A673 (cell line): ENCODE measurements around the gene FAIM. TPM values are rescaled to one million over a fixed set of nuclear protein-coding genes. Genes with fewer than 3 reads are reported as not detected.
A peak's percentile ranks its signal among the peaks of the same experiment; 100 is the strongest.

Experiments used
- BruUV-seq: library from RNA; stranded (reverse); fragments of 400-500 nt; replicated peaks from 2 replicates; lab custom pipeline; 2021; lab: Mats Ljungman, UMichigan
- CTCF ChIA-PET: fragments of 300-600 bp; sonication (Branson Sonifier 250); formaldehyde crosslinking; loops from one replicate; lab custom pipeline; 2022; ENCODE audit warnings: antibody characterized with exemption; lab: Charles Lee
- POLR2A ChIA-PET: fragments of 300-600 bp; sonication (Branson Sonifier 250); formaldehyde crosslinking; loops from one replicate; lab custom pipeline; 2022; ENCODE audit warnings: antibody characterized with exemption; ENCODE audit not compliant: low non-redundant PET; lab: Charles Lee
- DNase-seq: peaks from one replicate; pipeline ENCODE4 v3.0.0-alpha.2; 2015; ENCODE audit warnings: low spot score
- H3K27ac ChIP-seq: fragments of 200-600 bp; sonication (generic); 2 replicates; pipeline ENCODE4 v1.5.1; 2016; ENCODE audit warnings: mixed run types, low read depth, mild to moderate bottlenecking, mixed read lengths, antibody characterized with exemption, low read length; ENCODE audit not compliant: poor library complexity, severe bottlenecking
- H3K27me3 ChIP-seq: fragments of 200-600 bp; sonication (generic); replicated peaks from 2 replicates; pipeline ENCODE4 v1.6.1; 2017; ENCODE audit warnings: mixed run types, low read depth, mild to moderate bottlenecking, mixed read lengths, antibody characterized with exemption, low read length; ENCODE audit not compliant: insufficient read depth, poor library complexity
- H3K36me3 ChIP-seq: fragments of 200-600 bp; sonication (generic); 2 replicates; pipeline ENCODE4 v1.6.1; 2016; ENCODE audit warnings: mixed run types, mild to moderate bottlenecking, mixed read lengths, antibody characterized with exemption, low read length; ENCODE audit not compliant: insufficient read depth, poor library complexity, severe bottlenecking
- H3K4me1 ChIP-seq: fragments of 200-600 bp; sonication (generic); 2 replicates; pipeline ENCODE4 v1.6.1; 2017; ENCODE audit warnings: mixed run types, mild to moderate bottlenecking, mixed read lengths, antibody characterized with exemption, low read length; ENCODE audit not compliant: insufficient read depth, poor library complexity, severe bottlenecking
- H3K4me3 ChIP-seq: fragments of 200-600 bp; sonication (generic); 2 replicates; pipeline ENCODE4 v1.5.1; 2016; ENCODE audit warnings: low read depth, mixed run types, mild to moderate bottlenecking, mixed read lengths, low read length; ENCODE audit not compliant: poor library complexity, severe bottlenecking
- H3K9me3 ChIP-seq: fragments of 200-600 bp; sonication (generic); 2 replicates; pipeline ENCODE4 v1.6.1; 2016; ENCODE audit warnings: mixed run types, low read depth, mild to moderate bottlenecking, mixed read lengths, antibody characterized with exemption, low read length; ENCODE audit not compliant: poor library complexity, severe bottlenecking
- EZH2 ChIP-seq: fragments of 200-600 bp; sonication (generic); IDR thresholded peaks from 2 replicates; pipeline ENCODE4 v1.6.1; 2017; ENCODE audit warnings: borderline replicate concordance, low read depth, mild to moderate bottlenecking, mixed read lengths, antibody characterized with exemption, low read length; ENCODE audit not compliant: poor library complexity, severe bottlenecking
- intact Hi-C: fragments of 100-400 bp; cut with micrococcal nuclease; formaldehyde crosslinking; loops from one replicate; pipeline ENCODE4 v1.10.0; 2022; ENCODE audit not compliant: unreplicated experiment
- total RNA-seq: library from RNA; stranded (reverse); gene quantifications from 2 replicates; pipeline ENCODE4 v1.2.3, GENCODE V29; 2021
- TF ChIP-seq, protein P1 (sequence below): fragments of 300-800, 200-600 bp; sonication (generic); conservative IDR thresholded peaks from 2 replicates; pipeline ENCODE4 v1.5.1; 2017; ENCODE audit warnings: low read depth, mild to moderate bottlenecking, antibody characterized with exemption, low read length, moderate library complexity, mixed read lengths

FAIM gene
- total RNA-seq, 1 experiment from 2014 or later, result 15.0 TPM

DNA sequence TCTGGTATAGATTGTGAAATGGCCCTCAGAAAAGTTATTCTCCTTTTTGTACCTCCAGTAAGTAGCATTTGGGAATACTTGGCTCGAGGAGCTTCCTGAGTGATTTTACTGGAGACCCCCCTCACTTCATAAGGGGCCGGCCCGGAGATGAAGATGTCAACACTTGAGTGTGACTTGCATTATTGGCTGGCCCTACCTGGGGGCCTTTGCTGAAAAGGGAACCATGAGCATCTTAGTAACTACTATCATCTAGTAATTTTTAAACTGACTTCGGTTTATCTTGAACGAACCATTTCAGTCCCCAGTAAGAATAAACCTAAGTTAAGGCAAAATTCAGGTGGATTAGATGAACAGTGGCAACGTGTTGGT, 1.3 kb downstream of the FAIM start:
- Histone ChIP-seq H3K4me1 (peaks cover 7% of the 10 kb centered on the region), H3K4me3 (peak overlapping the region; percentile 63), H3K9me3 (no peaks in the 10 kb centered on the region), H3K27ac (no peak overlapping the region), H3K36me3 (no peaks in the 10 kb centered on the region), H3K27me3 (no peaks in the 10 kb centered on the region)
- TSS peak; percentile 72 for BruUV-seq
- ChIA-PET CTCF (interaction anchor here (1.6 kb wide), 1 partner anchor 16 kb away, joined by 5 read pairs; the partner anchor contains the start of gene CEP70), POLR2A (no interaction called here)
- intact Hi-C loops, result no loop called here
- no peak for DNase-seq
- TF ChIP-seq, protein P1, sequence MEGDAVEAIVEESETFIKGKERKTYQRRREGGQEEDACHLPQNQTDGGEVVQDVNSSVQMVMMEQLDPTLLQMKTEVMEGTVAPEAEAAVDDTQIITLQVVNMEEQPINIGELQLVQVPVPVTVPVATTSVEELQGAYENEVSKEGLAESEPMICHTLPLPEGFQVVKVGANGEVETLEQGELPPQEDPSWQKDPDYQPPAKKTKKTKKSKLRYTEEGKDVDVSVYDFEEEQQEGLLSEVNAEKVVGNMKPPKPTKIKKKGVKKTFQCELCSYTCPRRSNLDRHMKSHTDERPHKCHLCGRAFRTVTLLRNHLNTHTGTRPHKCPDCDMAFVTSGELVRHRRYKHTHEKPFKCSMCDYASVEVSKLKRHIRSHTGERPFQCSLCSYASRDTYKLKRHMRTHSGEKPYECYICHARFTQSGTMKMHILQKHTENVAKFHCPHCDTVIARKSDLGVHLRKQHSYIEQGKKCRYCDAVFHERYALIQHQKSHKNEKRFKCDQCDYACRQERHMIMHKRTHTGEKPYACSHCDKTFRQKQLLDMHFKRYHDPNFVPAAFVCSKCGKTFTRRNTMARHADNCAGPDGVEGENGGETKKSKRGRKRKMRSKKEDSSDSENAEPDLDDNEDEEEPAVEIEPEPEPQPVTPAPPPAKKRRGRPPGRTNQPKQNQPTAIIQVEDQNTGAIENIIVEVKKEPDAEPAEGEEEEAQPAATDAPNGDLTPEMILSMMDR, result no peak
- no peak for TF ChIP-seq EZH2

DNA sequence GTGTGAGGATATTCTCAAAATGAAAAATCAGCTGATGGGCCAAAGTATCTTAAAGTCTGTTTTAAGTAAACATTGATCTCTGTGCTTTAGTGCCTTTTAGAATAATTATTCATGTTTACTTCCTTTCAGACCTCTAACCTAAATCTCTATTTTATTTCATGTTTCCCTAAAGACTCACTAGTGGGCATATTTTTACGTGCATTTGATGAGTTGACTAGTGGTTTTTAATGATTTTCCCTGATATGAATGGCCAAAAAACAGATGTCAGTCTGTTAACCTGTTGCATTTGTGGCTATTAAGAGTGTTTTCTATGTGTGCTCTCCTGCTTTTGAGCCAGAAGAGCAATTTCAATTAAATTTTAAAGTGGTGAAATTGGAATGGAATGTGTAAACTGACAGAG, 6.9 kb downstream of the FAIM start:
- no peak overlapping the region for H3K4me3 ChIP-seq
- no peak overlapping the region for H3K27ac ChIP-seq
- no peaks in the 10 kb centered on the region for H3K9me3 ChIP-seq
- ChIA-PET CTCF (no interaction called here), POLR2A (no interaction called here)
- no peak for DNase-seq
- intact Hi-C loops, result no loop called here
- peaks cover 12% of the 10 kb centered on the region for H3K4me1 ChIP-seq
- no peaks in the 10 kb centered on the region for H3K36me3 ChIP-seq
- no TSS peak for BruUV-seq
- TF ChIP-seq, protein P1, result no peak
- TF ChIP-seq EZH2, result no peak
- H3K27me3 ChIP-seq, result no peaks in the 10 kb centered on the region

DNA sequence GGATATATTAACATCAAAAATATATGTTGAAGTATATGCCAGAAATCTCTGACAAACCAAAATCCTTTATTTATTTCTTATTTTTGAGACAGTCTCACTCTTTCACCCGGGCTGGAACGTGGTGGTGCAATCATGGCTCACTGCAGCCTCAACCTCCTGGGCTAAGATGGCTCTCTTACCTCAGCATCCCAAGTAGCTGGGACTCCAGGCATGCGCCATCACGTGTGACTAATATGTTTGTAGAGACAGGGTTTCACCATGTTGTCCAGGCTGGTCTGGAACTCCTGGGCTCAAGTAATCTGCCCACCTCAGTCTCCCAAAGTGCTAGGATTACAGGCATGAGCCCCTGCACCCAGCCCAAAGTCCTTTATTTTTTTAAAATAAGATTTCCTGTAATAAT, 11.9 kb downstream of the FAIM start:
- Histone ChIP-seq H3K36me3 (no peaks in the 10 kb centered on the region), H3K27ac (no peak overlapping the region), H3K4me3 (no peak overlapping the region), H3K9me3 (no peaks in the 10 kb centered on the region), H3K27me3 (no peaks in the 10 kb centered on the region), H3K4me1 (peaks cover 12% of the 10 kb centered on the region)
- no TSS peak for BruUV-seq
- ChIA-PET CTCF (no interaction called here), POLR2A (no interaction called here)
- no peak for DNase-seq
- TF ChIP-seq, protein P1, result no peak
- no peak for TF ChIP-seq EZH2
- intact Hi-C loops, result no loop called here
